Adrenal gland (tissue), 5 donors: ENCODE results near the gene PXN.

Experiments used
- CTCF ChIP-seq, 6 experiments: fragments of 450-650 bp in 4 of 6; fragments of 200-600 bp in 2 of 6; sonication (generic) in 1 of 6; IDR thresholded peaks; 1 replicate in 5 of 6; 2 replicates in 1 of 6; pipeline versions ENCODE4 v1.5.1 to v1.8.0; 2016 to 2021; ENCODE audit warnings: antibody characterized with exemption in 6 of 6, mild to moderate bottlenecking in 2 of 6, moderate library complexity in 1 of 6
- POLR2A ChIP-seq, 2 donors: fragments of 450-650 bp; IDR thresholded peaks; one replicate each; pipeline ENCODE4 v1.6.1; 2017; ENCODE audit warnings: antibody characterized with exemption in 2 of 2, mild to moderate bottlenecking in 2 of 2, moderate library complexity in 1 of 2
- donor health status: DM: no; HTN: no; CAD: no.

GRCh38 chr12:120214626-120215356, 50.7 kb downstream of the PXN start:
- TF ChIP-seq CTCF (IDR thresholded peaks at IDR 0.05) (no peak), POLR2A (IDR thresholded peaks at IDR 0.05) (no peak)
